ENCODE results near the gene HOXA13. TPM values are rescaled to one million over a fixed set of nuclear protein-coding genes. Genes with fewer than 3 reads are reported as not detected.

The HOXA13 gene
- total RNA-seq, 2 experiments from 2014 or later = 0.32 to 0.54 TPM

GRCh38 chr7:27184337-27185012 lies 15.4 kb downstream of the HOXA13 start:
- intact Hi-C loops (cut with micrococcal nuclease; ENCODE audit: unreplicated experiment) = no loop called here
- H3K79me2 ChIP-seq (ENCODE audit: insufficient read depth, low read depth, low read length) = no peaks in the 10 kb centered on the region
- TF ChIP-seq, protein P1, sequence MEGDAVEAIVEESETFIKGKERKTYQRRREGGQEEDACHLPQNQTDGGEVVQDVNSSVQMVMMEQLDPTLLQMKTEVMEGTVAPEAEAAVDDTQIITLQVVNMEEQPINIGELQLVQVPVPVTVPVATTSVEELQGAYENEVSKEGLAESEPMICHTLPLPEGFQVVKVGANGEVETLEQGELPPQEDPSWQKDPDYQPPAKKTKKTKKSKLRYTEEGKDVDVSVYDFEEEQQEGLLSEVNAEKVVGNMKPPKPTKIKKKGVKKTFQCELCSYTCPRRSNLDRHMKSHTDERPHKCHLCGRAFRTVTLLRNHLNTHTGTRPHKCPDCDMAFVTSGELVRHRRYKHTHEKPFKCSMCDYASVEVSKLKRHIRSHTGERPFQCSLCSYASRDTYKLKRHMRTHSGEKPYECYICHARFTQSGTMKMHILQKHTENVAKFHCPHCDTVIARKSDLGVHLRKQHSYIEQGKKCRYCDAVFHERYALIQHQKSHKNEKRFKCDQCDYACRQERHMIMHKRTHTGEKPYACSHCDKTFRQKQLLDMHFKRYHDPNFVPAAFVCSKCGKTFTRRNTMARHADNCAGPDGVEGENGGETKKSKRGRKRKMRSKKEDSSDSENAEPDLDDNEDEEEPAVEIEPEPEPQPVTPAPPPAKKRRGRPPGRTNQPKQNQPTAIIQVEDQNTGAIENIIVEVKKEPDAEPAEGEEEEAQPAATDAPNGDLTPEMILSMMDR (conservative IDR thresholded peaks at IDR 0.05; ENCODE audit: low read length) = no peak
- no peak for TF ChIP-seq EZH2phosphoT487 (IDR thresholded peaks at IDR 0.05; ENCODE audit: borderline replicate concordance, low read depth, low read length)
- H3K9me2 ChIP-seq (ENCODE audit: insufficient read depth, low read length) = no peaks in the 10 kb centered on the region
- H3K4me1 ChIP-seq (ENCODE audit: insufficient read depth, low read length, poor library complexity, severe bottlenecking) = no peaks in the 10 kb centered on the region
- no peak overlapping the region for H3K4me3 ChIP-seq (ENCODE audit: low read depth, low read length, poor library complexity, severe bottlenecking)
- no peaks in the 10 kb centered on the region for H3K9me3 ChIP-seq (ENCODE audit: low read length)
- no TSS peak for BruUV-seq (replicated peaks)
- no peak for DNase-seq (ENCODE audit: low spot score)
- ChIA-PET POLR2A (no interaction called here), CTCF (ENCODE audit: unreplicated experiment) (no interaction called here)
- H2AFZ ChIP-seq (ENCODE audit: low read length) = no peak overlapping the region
- no peaks in the 10 kb centered on the region for H3K36me3 ChIP-seq (ENCODE audit: insufficient read depth, low read length)
- H3K27ac ChIP-seq (ENCODE audit: low read depth, low read length, poor library complexity, severe bottlenecking) = no peak overlapping the region
- no peaks in the 10 kb centered on the region for H4K20me1 ChIP-seq (ENCODE audit: insufficient read depth, low read length)
- peak overlapping the region; percentile 43; the same call in 1 of the 2 replicates for H3K4me2 ChIP-seq (ENCODE audit: low read length)

DNA sequence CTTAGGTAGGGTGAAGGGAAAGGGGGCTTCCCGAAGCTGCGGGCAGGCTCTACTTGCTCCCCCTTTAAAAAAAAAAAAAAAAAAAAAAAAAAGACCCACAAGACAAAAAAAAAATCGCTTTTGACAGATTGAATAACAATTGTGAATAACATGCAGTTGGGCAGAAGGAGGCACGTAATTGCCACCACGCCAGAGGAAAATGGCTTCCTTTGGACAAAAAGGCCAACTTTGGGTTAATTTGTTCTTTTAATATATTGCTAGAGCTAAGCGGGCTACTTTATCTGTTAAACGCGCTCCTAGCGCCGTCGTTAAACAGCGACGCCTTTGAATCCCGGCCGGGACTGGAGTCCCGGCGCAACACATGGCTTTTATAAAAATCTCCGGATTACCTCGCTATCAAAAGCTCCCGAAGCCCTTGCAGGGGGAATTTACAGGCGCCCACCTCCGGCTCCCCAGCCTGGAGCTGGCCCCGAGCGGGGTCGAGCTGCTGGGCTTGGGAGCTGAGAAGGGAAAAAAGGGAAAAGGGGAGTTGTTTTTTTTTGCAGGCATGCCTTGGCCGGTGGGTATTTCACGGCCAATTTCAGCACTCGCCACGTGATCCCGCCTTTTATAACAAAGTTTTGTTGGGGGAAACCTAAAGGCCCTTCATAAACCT lies 16.1 kb downstream of the HOXA13 start:
- no TSS peak for BruUV-seq (replicated peaks)
- Histone ChIP-seq H3K9me2 (ENCODE audit: insufficient read depth, low read length) (no peaks in the 10 kb centered on the region), H3K4me3 (ENCODE audit: low read depth, low read length, poor library complexity, severe bottlenecking) (no peak overlapping the region), H3K4me2 (ENCODE audit: low read length) (peak overlapping the region; percentile 43; the same call in 1 of the 2 replicates), H2AFZ (ENCODE audit: low read length) (no peak overlapping the region), H3K9me3 (ENCODE audit: low read length) (no peaks in the 10 kb centered on the region), H3K4me1 (ENCODE audit: insufficient read depth, low read length, poor library complexity, severe bottlenecking) (no peaks in the 10 kb centered on the region), H4K20me1 (ENCODE audit: insufficient read depth, low read length) (no peaks in the 10 kb centered on the region), H3K36me3 (ENCODE audit: insufficient read depth, low read length) (no peaks in the 10 kb centered on the region), H3K79me2 (ENCODE audit: insufficient read depth, low read depth, low read length) (no peaks in the 10 kb centered on the region), H3K27ac (ENCODE audit: low read depth, low read length, poor library complexity, severe bottlenecking) (no peak overlapping the region)
- intact Hi-C loops (cut with micrococcal nuclease; ENCODE audit: unreplicated experiment) = no loop called here
- no peak for DNase-seq (ENCODE audit: low spot score)
- ChIA-PET POLR2A (interaction anchor here (0.7 kb wide), 1 partner anchor 389 kb away, joined by 5 read pairs; no protein-coding TSS in a partner anchor), CTCF (ENCODE audit: unreplicated experiment) (no interaction called here)
- TF ChIP-seq, protein P1 (conservative IDR thresholded peaks at IDR 0.05; ENCODE audit: low read length) = no peak
- no peak for TF ChIP-seq EZH2phosphoT487 (IDR thresholded peaks at IDR 0.05; ENCODE audit: borderline replicate concordance, low read depth, low read length)

Data from OCI-LY7 (cell line).